Measurements from ENCODE around the gene SLC25A3. TPM values are rescaled to one million over a fixed set of nuclear protein-coding genes. Genes with fewer than 3 reads are reported as not detected.
"Not testable (repeated sequence)": the region's sequence is repeated elsewhere in the genome, so short reads cannot be mapped to it uniquely, and the experiment has no call there.

SLC25A3 gene
- total RNA-seq, 1 experiment from 2014 or later: 520 TPM

DNA sequence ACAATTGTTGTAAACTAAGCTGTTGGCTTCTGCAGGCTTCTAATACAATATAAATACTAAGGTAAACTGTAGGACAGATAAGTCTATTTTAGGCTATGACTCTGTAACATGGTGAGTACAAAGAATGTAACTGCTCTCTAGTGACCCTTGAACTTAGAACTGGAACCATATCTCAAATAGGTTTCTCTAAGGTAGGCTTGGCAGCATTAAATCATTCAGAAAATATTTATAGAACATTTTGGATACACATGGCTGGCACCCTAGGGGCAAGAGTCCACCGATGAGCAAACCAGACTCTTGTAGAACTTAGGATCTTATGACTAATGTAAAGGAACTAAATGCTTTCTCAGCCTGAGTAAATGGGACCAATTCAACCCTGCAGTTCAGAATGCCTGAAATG lies 19.4 kb upstream of the SLC25A3 start:
- Mint-ChIP-seq H3K27me3 (ENCODE audit: unreplicated experiment) (no peaks in the 10 kb centered on the region), H3K4me1 (ENCODE audit: low read depth, unreplicated experiment) (no peaks in the 10 kb centered on the region), H3K9me3 (ENCODE audit: low read depth, unreplicated experiment) (no peaks in the 10 kb centered on the region), H3K4me3 (ENCODE audit: low read depth, unreplicated experiment) (no peak overlapping the region), H3K36me3 (ENCODE audit: insufficient read depth, unreplicated experiment) (no peaks in the 10 kb centered on the region), H3K27ac (ENCODE audit: unreplicated experiment) (no peak overlapping the region)
- intact Hi-C loops (cut with micrococcal nuclease; ENCODE audit: unreplicated experiment): no loop called here
- no peak for DNase-seq
- no peak for TF ChIP-seq CTCF (IDR thresholded peaks at IDR 0.05; ENCODE audit: unreplicated experiment)
- CTCF ChIA-PET: interaction anchor here (0.7 kb wide), 1 partner anchor 666 kb away, joined by 3 read pairs; no protein-coding TSS in a partner anchor
- no TSS peak for BruUV-seq (replicated peaks)

DNA sequence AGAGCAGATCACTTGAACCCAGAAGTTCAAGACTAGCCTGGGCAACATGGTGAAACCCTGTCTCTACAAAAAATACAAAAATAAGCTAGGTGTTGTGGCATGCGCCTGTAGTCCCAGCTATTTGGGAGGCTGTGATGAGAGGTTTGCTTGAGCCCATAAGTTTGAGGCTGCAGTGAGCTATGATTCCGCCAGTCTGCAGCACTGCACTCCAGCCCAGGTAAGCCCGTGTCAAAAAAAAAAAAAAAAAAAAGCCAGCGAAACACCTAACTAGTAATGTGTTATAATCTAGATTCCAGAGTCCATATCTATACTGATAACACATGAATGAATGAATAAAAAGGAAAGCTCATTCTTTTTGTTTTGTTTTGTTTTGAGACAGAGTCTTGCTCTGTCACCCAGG lies 18.5 kb upstream of the SLC25A3 start:
- no peak overlapping the region for H3K27ac Mint-ChIP-seq (ENCODE audit: unreplicated experiment)
- no peak for TF ChIP-seq CTCF (IDR thresholded peaks at IDR 0.05; ENCODE audit: unreplicated experiment)
- DNase-seq: no peak
- CTCF ChIA-PET: interaction anchor here (0.6 to 1.1 kb wide), 4 partner anchors 8 to 241 kb away, joined by 3 to 5 read pairs (median 4); no protein-coding TSS in a partner anchor
- no peaks in the 10 kb centered on the region for H3K9me3 Mint-ChIP-seq (ENCODE audit: low read depth, unreplicated experiment)
- H3K27me3 Mint-ChIP-seq (ENCODE audit: unreplicated experiment): no peaks in the 10 kb centered on the region
- no TSS peak for BruUV-seq (replicated peaks)
- no peak overlapping the region for H3K4me3 Mint-ChIP-seq (ENCODE audit: low read depth, unreplicated experiment)
- intact Hi-C loops (cut with micrococcal nuclease; ENCODE audit: unreplicated experiment): no loop called here
- no peaks in the 10 kb centered on the region for H3K36me3 Mint-ChIP-seq (ENCODE audit: insufficient read depth, unreplicated experiment)
- no peaks in the 10 kb centered on the region for H3K4me1 Mint-ChIP-seq (ENCODE audit: low read depth, unreplicated experiment)

DNA sequence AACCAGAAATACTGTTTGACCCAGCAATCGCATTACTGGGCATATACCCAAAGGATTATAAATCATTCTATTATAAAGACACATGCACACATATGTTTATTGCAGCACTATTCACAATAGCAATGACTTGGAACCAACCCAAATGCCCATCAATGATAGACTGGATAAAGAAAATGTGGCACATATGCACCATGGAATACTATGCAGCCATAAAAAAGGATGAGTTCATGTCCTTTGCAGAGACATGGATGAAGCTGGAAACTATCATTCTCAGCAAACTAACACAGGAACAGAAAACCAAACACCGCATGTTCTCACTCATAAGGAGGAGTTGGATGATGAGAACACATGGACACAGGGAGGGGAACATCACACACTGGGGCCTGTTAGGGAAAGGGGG lies 16.7 kb upstream of the SLC25A3 start:
- H3K27me3 Mint-ChIP-seq (ENCODE audit: unreplicated experiment); CTCF ChIA-PET; H3K36me3 Mint-ChIP-seq (ENCODE audit: insufficient read depth, unreplicated experiment); intact Hi-C loops (cut with micrococcal nuclease; ENCODE audit: unreplicated experiment); DNase-seq; BruUV-seq (replicated peaks); H3K4me3 Mint-ChIP-seq (ENCODE audit: low read depth, unreplicated experiment); H3K9me3 Mint-ChIP-seq (ENCODE audit: low read depth, unreplicated experiment); H3K27ac Mint-ChIP-seq (ENCODE audit: unreplicated experiment); H3K4me1 Mint-ChIP-seq (ENCODE audit: low read depth, unreplicated experiment): not testable (repeated sequence)

DNA sequence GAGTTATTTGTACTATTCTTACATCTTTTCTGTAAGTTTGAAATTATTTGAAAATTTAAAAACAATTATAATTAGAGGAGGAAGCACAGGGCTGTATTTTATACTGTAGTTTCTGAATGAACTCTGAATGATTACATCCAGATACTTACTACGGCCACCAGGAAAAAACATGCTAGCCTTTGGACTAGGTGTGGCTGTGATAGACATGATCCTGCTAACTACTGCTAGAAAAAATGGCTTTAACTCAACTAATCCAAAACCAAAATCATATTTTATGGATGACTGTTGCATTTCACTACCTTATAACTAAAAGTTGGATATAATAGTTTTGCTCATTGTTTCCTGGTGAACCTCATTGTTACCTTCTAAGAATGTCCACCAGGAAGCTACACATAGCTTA lies 15.1 kb upstream of the SLC25A3 start:
- H3K4me1 Mint-ChIP-seq (ENCODE audit: low read depth, unreplicated experiment): no peaks in the 10 kb centered on the region
- no TSS peak for BruUV-seq (replicated peaks)
- CTCF ChIA-PET: interaction anchor here (0.5 to 0.9 kb wide), 3 partner anchors 11 to 102 kb away, joined by 3 to 4 read pairs (median 3); no protein-coding TSS in a partner anchor
- no peak overlapping the region for H3K4me3 Mint-ChIP-seq (ENCODE audit: low read depth, unreplicated experiment)
- intact Hi-C loops (cut with micrococcal nuclease; ENCODE audit: unreplicated experiment): no loop called here
- H3K9me3 Mint-ChIP-seq (ENCODE audit: low read depth, unreplicated experiment): no peaks in the 10 kb centered on the region
- H3K27ac Mint-ChIP-seq (ENCODE audit: unreplicated experiment): no peak overlapping the region
- DNase-seq: no peak
- no peak for TF ChIP-seq CTCF (IDR thresholded peaks at IDR 0.05; ENCODE audit: unreplicated experiment)
- H3K27me3 Mint-ChIP-seq (ENCODE audit: unreplicated experiment): no peaks in the 10 kb centered on the region
- no peaks in the 10 kb centered on the region for H3K36me3 Mint-ChIP-seq (ENCODE audit: insufficient read depth, unreplicated experiment)

DNA sequence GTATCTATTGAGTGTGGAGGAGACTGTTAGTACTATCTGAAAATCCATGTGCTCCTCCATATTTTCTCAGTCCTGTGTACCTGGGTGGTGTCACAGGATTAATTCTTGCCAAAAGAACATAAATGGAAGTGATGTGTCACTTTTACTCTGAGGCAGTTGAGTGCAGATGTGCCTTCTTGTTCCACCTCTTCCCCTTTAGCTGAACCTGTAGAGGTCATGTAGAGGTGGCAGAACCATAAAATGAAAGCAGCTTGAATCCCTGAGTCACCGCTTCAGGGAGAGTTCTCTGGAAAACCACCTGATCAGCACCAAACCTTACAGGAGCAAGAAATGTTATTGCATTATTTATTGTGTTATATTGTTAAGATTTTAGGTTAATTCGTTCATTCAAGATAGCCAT lies 14.7 kb upstream of the SLC25A3 start:
- peak; percentile 25 for DNase-seq
- Mint-ChIP-seq H3K36me3 (ENCODE audit: insufficient read depth, unreplicated experiment) (no peaks in the 10 kb centered on the region), H3K27ac (ENCODE audit: unreplicated experiment) (no peak overlapping the region), H3K9me3 (ENCODE audit: low read depth, unreplicated experiment) (no peaks in the 10 kb centered on the region), H3K4me1 (ENCODE audit: low read depth, unreplicated experiment) (no peaks in the 10 kb centered on the region), H3K4me3 (ENCODE audit: low read depth, unreplicated experiment) (no peak overlapping the region), H3K27me3 (ENCODE audit: unreplicated experiment) (no peaks in the 10 kb centered on the region)
- CTCF ChIA-PET: interaction anchor here (0.5 to 0.9 kb wide), 3 partner anchors 12 to 102 kb away, joined by 3 to 4 read pairs (median 3); no protein-coding TSS in a partner anchor
- TF ChIP-seq CTCF (IDR thresholded peaks at IDR 0.05; ENCODE audit: unreplicated experiment): no peak
- no TSS peak for BruUV-seq (replicated peaks)
- intact Hi-C loops (cut with micrococcal nuclease; ENCODE audit: unreplicated experiment): no loop called here

Measured in Calu3 (cell line).